8988T (cell line): ENCODE results near the gene POLG2.
"Not testable (repeated sequence)": the region's sequence is repeated elsewhere in the genome, so short reads cannot be mapped to it uniquely, and the experiment has no call there.

ENCODE experiments used
- DNase-seq: peaks from one replicate; pipeline ENCODE4 v3.0.0; 2011

The POLG2 gene

GRCh38 chr17:64505340-64506200 is 8.7 kb upstream of the POLG2 start:
- peak; percentile 45 for DNase-seq

GRCh38 chr17:64504769-64505339 is 8.0 kb upstream of the POLG2 start:
- no peak for DNase-seq

- DNase-seq = no peak
These were observed 7.2 kb upstream of the POLG2 start for GRCh38 chr17:64503821-64504768.

GRCh38 chr17:64503341-64503740 is 6.5 kb upstream of the POLG2 start:
- no peak for DNase-seq

- DNase-seq = no peak
These were observed 6.0 kb upstream of the POLG2 start for GRCh38 chr17:64502809-64503208.

- DNase-seq = no peak
These were observed 5.2 kb upstream of the POLG2 start for GRCh38 chr17:64502021-64502420.

GRCh38 chr17:64500862-64501765 is 4.3 kb upstream of the POLG2 start:
- DNase-seq = no peak

GRCh38 chr17:64500487-64500859 is 3.6 kb upstream of the POLG2 start:
- DNase-seq = no peak

GRCh38 chr17:64499805-64500486 is 3.1 kb upstream of the POLG2 start:
- DNase-seq = no peak

- DNase-seq = no peak
These were observed 1.7 kb upstream of the POLG2 start for GRCh38 chr17:64498308-64499203.

- DNase-seq = no peak
These were observed 746 bp upstream of the POLG2 start for GRCh38 chr17:64497565-64498035.

- DNase-seq = no peak
These were observed 487 bp downstream of the POLG2 start for GRCh38 chr17:64496348-64496785.

- not testable (repeated sequence) for DNase-seq
These were observed 1.6 kb downstream of the POLG2 start for GRCh38 chr17:64495300-64495699.

- no peak for DNase-seq
These were observed 2.7 kb downstream of the POLG2 start for GRCh38 chr17:64494121-64494520.

GRCh38 chr17:64492481-64493109 is 4.3 kb downstream of the POLG2 start:
- no peak for DNase-seq

- no peak for DNase-seq
These were observed 4.9 kb downstream of the POLG2 start for GRCh38 chr17:64491994-64492393.

- no peak for DNase-seq
These were observed 5.6 kb downstream of the POLG2 start for GRCh38 chr17:64491034-64491860.

- DNase-seq = no peak
These were observed 8.6 kb downstream of the POLG2 start for GRCh38 chr17:64488301-64488700.

GRCh38 chr17:64484380-64484779 is 12.5 kb downstream of the POLG2 start:
- no peak for DNase-seq
